Measurements from ENCODE around the gene ZNF346. TPM values are rescaled to one million over a fixed set of nuclear protein-coding genes. Genes with fewer than 3 reads are reported as not detected.

The ZNF346 gene
- total and polyA plus RNA-seq, 10 of the 15 experiments (the other 5 are each of a cell fraction or from before 2014, with no cell fraction given): 6.5 to 30.2 (median 24.0) TPM

DNA sequence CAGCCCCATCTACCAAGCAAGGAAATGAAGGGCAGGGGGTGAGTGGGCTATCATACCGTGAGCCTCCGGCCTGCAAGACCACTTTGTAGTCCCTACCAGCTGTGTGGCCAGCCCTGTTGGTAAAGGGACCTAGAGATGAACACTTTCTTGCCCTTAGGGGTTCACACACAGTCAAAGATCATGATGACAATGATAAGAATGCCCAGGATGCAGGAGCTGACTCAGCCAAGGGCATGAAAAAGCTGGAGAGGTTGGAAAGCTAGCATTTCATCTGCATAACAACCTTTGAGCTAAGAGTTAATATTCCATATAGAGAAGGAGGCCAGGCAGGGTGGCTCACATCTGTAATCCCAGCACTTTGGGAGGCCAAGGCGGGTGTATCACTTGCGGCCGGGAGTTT lies 45.0 kb downstream of the ZNF346 start (continued):
- TF ChIP-seq TAF1 (IDR thresholded peaks at IDR 0.05; ENCODE audit: borderline replicate concordance, low read depth, low read length) (no peak), SREBF1 (IDR thresholded peaks at IDR 0.05; ENCODE audit: low read length) (no peak)

GRCh38 chr5:177070536-177071191 lies 48.2 kb downstream of the ZNF346 start:
- POLR2A ChIA-PET: interaction anchor here (0.8 to 0.9 kb wide), 2 partner anchors 15 to 41 kb away, joined by 3 to 4 read pairs; no protein-coding TSS in a partner anchor
- Histone ChIP-seq H3K4me3 (no peak overlapping the region), H2AFZ (ENCODE audit: control insufficient read depth, low read depth, low read length) (no peak overlapping the region), H4K20me1 (ENCODE audit: control insufficient read depth, insufficient read depth) (no peaks in the 10 kb centered on the region), H3K4me1 (ENCODE audit: control insufficient read depth, insufficient read depth, low read length) (peaks cover 10% of the 10 kb centered on the region), H3K9me3 (replicated peaks; ENCODE audit: control insufficient read depth, insufficient read depth, low read length) (no peaks in the 10 kb centered on the region), H3K27ac (ENCODE audit: control insufficient read depth, insufficient read depth) (peak overlapping the region; percentile 39; the same call in 1 of the 2 replicates), H3K79me2 (ENCODE audit: control insufficient read depth, insufficient read depth, low read length) (no peaks in the 10 kb centered on the region), H3K27me3 (replicated peaks in 1 of 2; ENCODE audit: control insufficient read depth in 2 of 2, insufficient read depth in 2 of 2, low read length in 1 of 2) (no peaks in the 10 kb centered on the region), H3K4me2 (ENCODE audit: control insufficient read depth, insufficient read depth) (0 out of 2 replicates have a peak overlapping the region, but pooled peaks have one; percentile 12), H3K36me3 (ENCODE audit: control insufficient read depth in 2 of 2, insufficient read depth in 2 of 2, low read length in 1 of 2) (no peaks in the 10 kb centered on the region; a peak in 1 of 4 replicates), H3K9ac (ENCODE audit: control insufficient read depth, insufficient read depth, low read length) (no peak overlapping the region)
- DNase-seq (ENCODE audit: low read depth, low spot score) (peak; percentile 2), ATAC-seq (peak; percentile 50), FAIRE-seq (peak; percentile 23)
- in situ Hi-C loops (cut with MboI): no loop called here
- 82% methylated on average over 6 of the region's 6 CpGs for WGBS (ENCODE audit: insufficient coverage, insufficient replicate concordance, low lambda C conversion rate, missing lambda C conversion rate)
- intact Hi-C loops (cut with micrococcal nuclease; ENCODE audit: unreplicated experiment): loop anchor here (1.0 kb wide), 1 partner anchor 42 kb away; no protein-coding TSS in a partner anchor
- BruUV-seq (replicated peaks): no TSS peak
- TF ChIP-seq SPI1 (IDR thresholded peaks at IDR 0.05; ENCODE audit: borderline replicate concordance, insufficient read depth, low read depth, low read length) (peak; percentile 55; the same call in 1 of the 2 replicates), NR2C1 (IDR thresholded peaks at IDR 0.05) (no peak), EED (IDR thresholded peaks at IDR 0.05; ENCODE audit: low read depth) (no peak)
- RAD21 ChIA-PET (ENCODE audit: unreplicated experiment): interaction anchor here (1.5 to 6.6 kb wide), 4 partner anchors 9 to 410 kb away, joined by 5 to 77 read pairs (median 18); partner anchors contain the start of gene FGFR4
- SMC1A ChIA-PET (ENCODE audit: uncharacterized antibody, unreplicated experiment): interaction anchor here (1.4 to 7.0 kb wide), 5 partner anchors 12 to 169 kb away, joined by 3 to 70 read pairs (median 10); partner anchors contain the start of gene FGFR4
- CTCF ChIA-PET: interaction anchor here (1.0 to 7.7 kb wide), 17 partner anchors 12 to 492 kb away, joined by 3 to 159 read pairs (median 5); partner anchors contain the start of gene HK3
